Hypothalamus (tissue), 51 donors: ENCODE results near the gene TMEM139.

Experiments used
- DNase-seq, 51 donors: peaks; one replicate each; lab custom pipeline; 2025; lab: John Stamatoyannopoulos, UW

The TMEM139 gene

GRCh38 chr7:143284591-143285469 lies at the start of gene TMEM139:
Gene TMEM139, plus strand, starts transcription at chr7:143284958. Its CDS starts 1,000 bp downstream, at chr7:143285958.
- DNase-seq, result peak in 15 of 51 donors; percentile 8 to 61 (median 28)

GRCh38 chr7:143235561-143235960 lies 49.2 kb upstream of the TMEM139 start:
- DNase-seq, result no peak

- no peak for DNase-seq
These were observed 48.3 kb upstream of the TMEM139 start for GRCh38 chr7:143236408-143236990.

GRCh38 chr7:143237366-143237765 lies 47.4 kb upstream of the TMEM139 start:
- DNase-seq, result no peak

GRCh38 chr7:143238289-143238980 lies 46.3 kb upstream of the TMEM139 start:
- no peak for DNase-seq

- no peak for DNase-seq
These were observed 44.9 kb upstream of the TMEM139 start for GRCh38 chr7:143239813-143240212.

GRCh38 chr7:143240291-143241168 lies 44.2 kb upstream of the TMEM139 start:
- DNase-seq, result peak in 33 of 51 donors; percentile 4 to 75 (median 39)

GRCh38 chr7:143242306-143242705 lies 42.5 kb upstream of the TMEM139 start:
- no peak for DNase-seq

GRCh38 chr7:143243111-143243510 lies 41.6 kb upstream of the TMEM139 start:
- no peak for DNase-seq

- no peak for DNase-seq
These were observed 41.1 kb upstream of the TMEM139 start for GRCh38 chr7:143243614-143244013.

GRCh38 chr7:143244321-143244720 lies 40.4 kb upstream of the TMEM139 start:
- no peak for DNase-seq

- no peak for DNase-seq
These were observed 39.6 kb upstream of the TMEM139 start for GRCh38 chr7:143245123-143245522.

- no peak for DNase-seq
These were observed 37.4 kb upstream of the TMEM139 start for GRCh38 chr7:143247372-143247771.

- no peak for DNase-seq
These were observed 35.9 kb upstream of the TMEM139 start for GRCh38 chr7:143248761-143249354.

GRCh38 chr7:143250199-143250598 lies 34.6 kb upstream of the TMEM139 start:
- DNase-seq, result no peak

GRCh38 chr7:143250822-143251221 lies 33.9 kb upstream of the TMEM139 start:
- no peak for DNase-seq

- no peak for DNase-seq
These were observed 32.8 kb upstream of the TMEM139 start for GRCh38 chr7:143252006-143252405.

GRCh38 chr7:143255564-143255963 lies 29.2 kb upstream of the TMEM139 start:
- DNase-seq, result no peak

GRCh38 chr7:143256325-143256724 lies 28.4 kb upstream of the TMEM139 start:
- no peak for DNase-seq

- no peak for DNase-seq
These were observed 27.8 kb upstream of the TMEM139 start for GRCh38 chr7:143256932-143257331.
